Activated CD8-positive, alpha-beta T cell treated with anti-CD3 and anti-CD28 coated beads, Interleukin-2, amount 10 ng/mL, durations not matched to agents 7 days and 5 days (primary cell): ENCODE data around the gene C20orf173. TPM values are rescaled to one million over a fixed set of nuclear protein-coding genes. Genes with fewer than 3 reads are reported as not detected.
"Not testable (repeated sequence)": the region's sequence is repeated elsewhere in the genome, so short reads cannot be mapped to it uniquely, and the experiment has no call there.

Experiments
- ATAC-seq: fragments of 150-1000 bp; cut with Tn5 transposase; one replicate; pipeline ENCODE4 v1.10.0; 2021; ENCODE audit warnings: moderate library complexity
- CTCF ChIA-PET: fragments of 350-600 bp; sonication (Branson Sonifier 250); formaldehyde crosslinking; loops from one replicate; lab custom pipeline; 2021; ENCODE audit warnings: antibody characterized with exemption; lab: Charles Lee
- POLR2A ChIA-PET: fragments of 350-600 bp; sonication (Branson Sonifier 250); formaldehyde crosslinking; loops from one replicate; lab custom pipeline; 2021; ENCODE audit warnings: antibody characterized with exemption; lab: Charles Lee
- DNase-seq: peaks from one replicate; pipeline ENCODE4 v3.0.0-alpha.2; 2020
- H3K27ac Mint-ChIP-seq: one replicate; pipeline ENCODE4 v1.8.0; 2021; ENCODE audit warnings: mild to moderate bottlenecking, mixed read lengths
- H3K27me3 Mint-ChIP-seq: one replicate; pipeline ENCODE4 v1.8.0; 2021; ENCODE audit warnings: low read depth, mixed read lengths
- H3K36me3 Mint-ChIP-seq: one replicate; pipeline ENCODE4 v1.8.0; 2021; ENCODE audit warnings: low read depth, mixed read lengths
- H3K4me1 Mint-ChIP-seq: one replicate; pipeline ENCODE4 v1.8.0; 2021; ENCODE audit warnings: low read depth, mixed read lengths
- H3K4me3 Mint-ChIP-seq: one replicate; pipeline ENCODE4 v1.8.0; 2021; ENCODE audit warnings: mild to moderate bottlenecking, mixed read lengths
- H3K9me3 Mint-ChIP-seq: one replicate; pipeline ENCODE4 v1.8.0; 2022; ENCODE audit warnings: mixed read lengths; ENCODE audit not compliant: insufficient read depth
- total RNA-seq, 2 experiments: library from RNA; stranded (reverse); gene quantifications; one replicate each; pipeline ENCODE4 v1.2.3, GENCODE V29; 2021

Gene C20orf173
- total RNA-seq, 2 experiments from 2014 or later = not detected

DNA sequence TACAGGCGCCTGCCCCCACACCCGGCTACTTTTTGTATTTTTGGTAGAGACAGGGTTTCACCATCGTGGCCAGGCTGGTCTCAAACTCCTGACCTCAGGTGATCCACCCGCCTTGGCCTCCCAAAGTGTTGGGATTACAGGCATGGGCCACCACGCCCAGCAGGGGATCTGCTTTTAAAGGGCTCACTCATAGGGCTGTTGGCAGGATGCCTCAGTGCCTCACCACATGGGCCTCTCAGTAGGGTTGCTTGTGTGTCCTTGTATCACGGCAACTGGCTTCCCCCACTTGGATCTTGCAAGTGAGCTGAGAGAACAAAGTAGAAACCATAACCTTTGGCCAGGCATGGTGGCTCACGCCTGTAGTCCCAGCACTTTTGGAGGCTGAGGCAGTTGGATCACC lies 15.5 kb upstream of the C20orf173 start:
- H3K27me3 Mint-ChIP-seq, CTCF ChIA-PET, H3K27ac Mint-ChIP-seq, DNase-seq, H3K4me3 Mint-ChIP-seq, H3K9me3 Mint-ChIP-seq, POLR2A ChIA-PET, ATAC-seq: not testable (repeated sequence)
- Mint-ChIP-seq H3K36me3 (peaks cover 11% of the 10 kb centered on the region), H3K4me1 (peaks cover 23% of the 10 kb centered on the region)

DNA sequence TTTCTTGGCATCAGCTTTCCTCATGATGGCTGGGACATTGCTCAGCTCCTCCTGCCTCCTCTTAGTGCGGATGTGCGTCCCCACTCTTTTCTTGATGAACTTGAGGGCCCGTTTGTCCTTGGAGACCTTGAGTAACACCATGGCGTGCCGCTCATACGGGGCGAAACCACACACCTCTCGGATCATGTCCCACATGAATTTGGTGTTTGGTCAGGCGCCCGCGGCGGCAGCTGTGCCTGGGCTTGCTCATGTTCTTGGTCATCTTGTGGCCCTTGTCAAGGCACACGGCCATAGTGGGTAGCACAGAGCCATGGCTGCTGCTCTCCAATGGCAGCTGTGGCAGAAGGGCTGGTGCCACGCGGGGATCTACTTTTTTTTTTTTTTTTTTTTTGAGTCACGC lies 15.0 kb upstream of the C20orf173 start:
- CTCF ChIA-PET = no interaction called here
- Mint-ChIP-seq H3K27ac (no peak overlapping the region), H3K27me3 (no peaks in the 10 kb centered on the region), H3K4me3 (no peak overlapping the region), H3K36me3 (peaks cover 11% of the 10 kb centered on the region), H3K9me3 (no peaks in the 10 kb centered on the region), H3K4me1 (peaks cover 23% of the 10 kb centered on the region)
- DNase-seq = no peak
- POLR2A ChIA-PET = no interaction called here
- ATAC-seq = no peak

DNA sequence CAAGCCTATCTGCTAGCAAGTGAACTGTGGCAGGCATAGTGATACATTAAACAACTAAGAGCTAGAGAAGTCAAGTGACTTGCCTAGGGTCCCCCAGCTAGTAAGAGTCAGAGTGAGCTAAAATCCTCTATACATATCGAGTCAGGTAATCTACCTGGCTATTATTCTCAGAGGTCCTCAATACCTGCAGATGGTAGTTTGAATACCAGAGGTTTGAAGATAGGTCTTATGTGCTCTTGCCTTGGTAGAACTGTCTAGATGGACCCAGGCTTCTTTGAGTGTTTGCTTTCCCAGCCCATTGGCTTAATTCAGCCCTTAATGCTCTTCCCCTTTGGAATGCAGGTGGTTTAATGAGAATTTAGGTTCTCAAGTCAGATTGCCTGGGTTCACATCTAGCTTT lies 13.5 kb upstream of the C20orf173 start:
- peak overlapping the region; percentile 88 for H3K4me3 Mint-ChIP-seq
- H3K27ac Mint-ChIP-seq = peak overlapping the region; percentile 90
- DNase-seq (no peak), ATAC-seq (no peak)
- H3K36me3 Mint-ChIP-seq = peaks cover 3% of the 10 kb centered on the region
- H3K27me3 Mint-ChIP-seq = no peaks in the 10 kb centered on the region
- POLR2A ChIA-PET = interaction anchor here (0.9 to 1.9 kb wide), 5 partner anchors 10 to 411 kb away, joined by 3 to 10 read pairs (median 4); partner anchors contain the start of genes SCAND1 and SPAG4
- H3K4me1 Mint-ChIP-seq = peaks cover 23% of the 10 kb centered on the region
- CTCF ChIA-PET = interaction anchor here (0.6 to 1.8 kb wide), 3 partner anchors 76 to 411 kb away, joined by 3 to 8 read pairs (median 3); partner anchors contain the start of gene SCAND1
- H3K9me3 Mint-ChIP-seq = no peaks in the 10 kb centered on the region

DNA sequence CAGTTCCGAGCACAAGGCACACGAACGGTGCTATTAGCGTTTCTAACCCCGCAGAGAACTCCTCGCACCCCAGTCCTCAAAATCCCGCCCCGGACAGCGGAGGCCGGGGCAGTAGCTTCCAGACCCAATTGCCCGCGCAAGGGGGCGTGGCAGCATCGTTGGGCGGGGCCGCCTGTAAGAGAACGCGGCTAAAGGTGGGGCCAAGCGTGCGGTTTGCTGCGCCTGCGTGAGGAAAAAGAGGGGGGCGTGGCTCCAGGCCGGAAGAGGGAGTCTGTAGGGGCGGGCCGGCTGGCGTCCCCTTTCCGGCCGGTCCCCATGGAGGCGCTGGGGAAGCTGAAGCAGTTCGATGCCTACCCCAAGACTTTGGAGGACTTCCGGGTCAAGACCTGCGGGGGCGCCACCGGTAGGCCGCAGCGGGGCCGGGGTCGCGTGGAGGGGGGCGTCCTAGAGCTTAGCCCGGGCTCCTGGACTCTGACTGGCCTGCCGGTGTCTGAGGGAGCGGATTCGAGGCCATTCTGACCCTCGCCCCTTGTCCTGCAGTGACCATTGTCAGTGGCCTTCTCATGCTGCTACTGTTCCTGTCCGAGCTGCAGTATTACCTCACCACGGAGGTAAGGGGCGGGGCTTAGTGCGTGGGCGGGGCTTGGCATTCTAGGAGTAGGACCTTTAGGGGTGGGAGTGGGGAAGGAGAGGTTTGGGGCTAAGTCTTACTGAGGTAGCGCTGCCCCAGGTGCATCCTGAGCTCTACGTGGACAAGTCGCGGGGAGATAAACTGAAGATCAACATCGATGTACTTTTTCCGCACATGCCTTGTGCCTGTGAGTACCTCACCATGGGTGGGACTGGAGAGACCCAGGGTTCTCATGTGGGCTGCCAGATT lies 12.6 kb upstream of the C20orf173 start, which contains the start of gene ERGIC3:
Gene ERGIC3 (plus strand): TSS at position 296 of the 880 bp plus-strand sequence. CDS start 20 bp downstream, at position 316.
- ATAC-seq (peak; percentile 96), DNase-seq (peak; percentile 98)
- H3K4me3 Mint-ChIP-seq = peak within 1 kb of the TSS; percentile 88
- no peaks in the 10 kb centered on the region for H3K9me3 Mint-ChIP-seq
- no peaks in the 10 kb centered on the region for H3K27me3 Mint-ChIP-seq
- H3K27ac Mint-ChIP-seq = peak within 1 kb of the TSS; percentile 90
- H3K36me3 Mint-ChIP-seq = peaks cover 3% of the 10 kb centered on the region
- ChIA-PET POLR2A (interaction anchor here (0.6 to 1.9 kb wide), 8 partner anchors 10 to 412 kb away, joined by 3 to 10 read pairs (median 4); partner anchors contain the start of genes SCAND1 and SPAG4), CTCF (interaction anchor here (1.0 to 1.8 kb wide), 4 partner anchors 9 to 412 kb away, joined by 3 to 8 read pairs (median 4); partner anchors contain the start of gene SCAND1)
- peaks cover 23% of the 10 kb centered on the region for H3K4me1 Mint-ChIP-seq

DNA sequence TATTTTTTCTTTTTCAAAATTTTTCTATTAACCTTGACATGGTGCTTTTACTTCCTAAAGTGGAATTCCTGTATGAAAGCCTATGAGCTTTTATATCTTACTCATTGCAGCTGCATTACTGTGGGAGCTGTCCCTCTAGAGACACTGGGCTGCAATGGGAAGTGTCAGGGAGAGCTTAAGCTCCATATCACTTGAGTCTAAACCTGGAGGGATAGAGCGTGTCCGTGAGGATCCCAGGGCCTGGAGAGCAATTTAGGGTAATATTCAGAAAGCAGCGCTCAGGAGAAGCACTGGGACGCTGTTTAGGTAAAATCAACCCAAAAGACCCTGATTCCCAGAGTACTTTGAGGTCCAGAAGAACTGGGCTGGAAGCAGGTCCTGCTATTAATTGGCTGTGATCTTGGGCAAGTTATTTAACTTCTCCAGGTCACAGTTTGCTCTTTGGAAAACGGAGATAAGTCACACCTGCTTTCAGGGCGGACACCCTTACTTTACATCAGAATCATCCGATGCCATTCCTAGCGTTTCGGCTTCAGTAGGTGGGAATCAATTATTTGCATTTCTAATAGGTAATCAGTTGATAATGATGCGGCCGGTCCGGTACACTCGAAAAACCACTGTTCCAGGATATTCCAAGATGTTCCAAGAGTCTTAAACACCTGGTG lies 11.8 kb upstream of the C20orf173 start:
- Mint-ChIP-seq H3K4me1 (peaks cover 23% of the 10 kb centered on the region), H3K27ac (peak overlapping the region; percentile 90), H3K4me3 (peak overlapping the region; percentile 88), H3K27me3 (no peaks in the 10 kb centered on the region), H3K36me3 (peaks cover 3% of the 10 kb centered on the region), H3K9me3 (no peaks in the 10 kb centered on the region)
- POLR2A ChIA-PET = interaction anchor here (1.5 to 1.9 kb wide), 2 partner anchors 51 to 413 kb away, joined by 4 to 10 read pairs; partner anchors contain the start of gene SCAND1
- ATAC-seq = no peak
- DNase-seq = no peak
- CTCF ChIA-PET = interaction anchor here (1.0 to 1.8 kb wide), 5 partner anchors 10 to 413 kb away, joined by 3 to 8 read pairs (median 4); partner anchors contain the start of gene SCAND1

DNA sequence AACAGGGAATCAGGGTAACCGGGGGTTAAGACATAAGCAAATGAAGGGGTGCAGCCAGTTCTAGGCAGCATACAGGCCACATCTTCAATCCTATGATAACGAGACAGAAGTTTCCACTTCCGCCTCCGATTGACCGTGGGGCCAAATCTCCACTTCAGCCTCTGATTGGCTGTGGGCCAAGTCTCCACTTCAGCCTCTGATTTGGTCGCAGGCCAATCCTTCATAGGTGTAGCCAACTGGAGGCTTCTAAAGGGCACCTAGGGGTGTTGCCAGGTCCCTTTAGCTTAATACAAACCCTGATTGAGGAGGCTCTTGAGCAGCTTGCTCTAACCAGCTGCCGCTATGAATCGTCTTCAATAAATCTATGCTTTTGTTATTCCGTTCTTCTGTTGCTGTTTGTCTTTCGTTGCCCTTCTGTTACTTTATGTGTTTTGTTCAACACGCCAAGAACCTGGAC lies 10.3 kb upstream of the C20orf173 start:
- POLR2A ChIA-PET = no interaction called here
- Mint-ChIP-seq H3K27me3 (peaks cover 3% of the 10 kb centered on the region), H3K27ac (peak overlapping the region; percentile 45), H3K9me3 (no peaks in the 10 kb centered on the region), H3K4me3 (no peak overlapping the region), H3K36me3 (peaks cover 3% of the 10 kb centered on the region), H3K4me1 (peaks cover 23% of the 10 kb centered on the region)
- DNase-seq = peak; percentile 58
- peak; percentile 25 for ATAC-seq
- CTCF ChIA-PET = no interaction called here

DNA sequence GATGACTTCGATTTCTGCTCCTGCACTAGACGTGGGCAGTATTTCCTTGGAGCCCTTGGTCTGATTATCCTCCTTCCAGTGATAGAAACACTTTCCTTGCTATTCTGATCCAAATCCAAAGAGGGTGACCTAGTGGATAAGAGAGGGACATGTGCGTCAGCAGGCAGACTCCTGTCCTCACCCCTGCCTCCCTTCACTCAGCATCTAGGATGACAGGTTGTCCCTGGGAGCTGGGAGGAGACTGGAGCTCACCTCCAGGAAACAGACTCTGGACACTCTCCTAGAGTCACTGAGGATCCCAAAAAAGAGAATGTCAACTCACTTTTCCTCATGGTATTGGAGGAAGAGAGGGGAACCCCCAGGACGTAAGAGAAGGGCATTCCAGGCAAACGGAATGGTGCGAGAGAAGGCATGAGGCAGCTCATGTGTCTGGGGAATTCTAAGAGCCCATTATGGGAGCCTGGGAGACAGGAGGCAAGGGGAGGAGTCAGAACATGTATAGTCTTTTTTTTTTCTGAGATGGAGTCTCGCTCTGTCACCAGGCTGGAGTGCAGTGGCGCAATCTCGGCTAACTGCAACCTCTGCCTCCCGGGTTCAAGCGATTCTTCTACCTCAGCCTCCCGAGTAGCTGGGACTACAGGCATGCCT lies 2.2 kb downstream of the C20orf173 start:
- CTCF ChIA-PET = no interaction called here
- POLR2A ChIA-PET = interaction anchor here (0.6 kb wide), 1 partner anchor 316 kb away, joined by 3 read pairs; no protein-coding TSS in a partner anchor
- no peaks in the 10 kb centered on the region for H3K36me3 Mint-ChIP-seq
- ATAC-seq (no peak), DNase-seq (no peak)
- H3K27me3 Mint-ChIP-seq = no peaks in the 10 kb centered on the region
- no peaks in the 10 kb centered on the region for H3K9me3 Mint-ChIP-seq
- H3K27ac Mint-ChIP-seq = no peak overlapping the region
- H3K4me3 Mint-ChIP-seq = no peak overlapping the region
- H3K4me1 Mint-ChIP-seq = peaks cover 6% of the 10 kb centered on the region

DNA sequence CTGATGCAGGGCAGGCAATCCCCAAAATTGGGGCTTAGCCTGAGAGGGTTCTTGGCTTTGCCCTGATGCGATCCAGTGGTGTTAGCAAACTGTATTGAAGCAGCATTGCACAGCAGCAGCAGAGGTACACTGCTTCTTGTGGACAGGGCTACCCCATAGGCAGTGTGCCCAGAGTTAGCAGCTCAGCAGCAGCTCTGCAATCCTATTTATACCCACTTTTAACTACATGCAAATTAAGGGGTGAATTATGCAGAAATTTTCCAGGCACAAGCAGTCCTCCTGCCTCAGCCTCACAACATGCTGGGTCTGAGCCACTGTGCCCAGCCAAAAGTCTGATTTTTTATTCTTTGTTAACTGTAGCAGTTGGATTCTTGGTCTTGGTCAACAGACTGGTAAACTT lies 3.8 kb downstream of the C20orf173 start:
- ChIA-PET CTCF (no interaction called here), POLR2A (no interaction called here)
- Mint-ChIP-seq H3K4me1 (peaks cover 6% of the 10 kb centered on the region), H3K36me3 (no peaks in the 10 kb centered on the region), H3K9me3 (no peaks in the 10 kb centered on the region), H3K4me3 (no peak overlapping the region), H3K27ac (no peak overlapping the region), H3K27me3 (no peaks in the 10 kb centered on the region)
- DNase-seq (no peak), ATAC-seq (no peak)

DNA sequence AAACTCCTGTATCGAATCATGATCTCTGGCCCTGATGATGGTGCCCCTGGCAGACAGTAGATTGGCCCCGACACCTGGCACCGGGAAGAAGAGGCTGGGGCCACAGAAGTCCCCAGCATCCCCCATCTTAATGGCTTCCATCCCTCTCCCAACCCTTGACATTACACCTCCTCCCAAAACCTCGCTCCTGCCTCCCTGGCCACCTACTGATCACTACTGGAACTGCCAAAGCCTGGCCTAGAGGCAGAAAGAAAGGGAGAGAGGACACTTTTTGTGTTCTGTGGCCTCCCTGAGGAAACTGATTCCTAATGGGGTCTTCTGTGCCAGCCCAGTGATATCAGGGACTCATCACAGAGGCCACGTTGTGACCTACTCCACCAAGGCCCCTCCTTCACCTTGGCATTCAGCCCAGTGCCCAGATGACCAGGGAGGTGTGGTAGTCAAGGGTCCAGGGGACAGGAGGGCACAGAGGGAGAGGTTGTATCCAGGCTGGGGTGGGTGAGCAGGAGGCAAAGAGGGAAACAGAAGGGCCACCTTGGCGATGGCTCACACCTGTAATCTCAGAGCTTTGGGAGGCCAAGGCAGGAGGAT lies 6.1 kb downstream of the C20orf173 start:
- Mint-ChIP-seq H3K4me1 (peaks cover 6% of the 10 kb centered on the region), H3K36me3 (no peaks in the 10 kb centered on the region), H3K9me3 (no peaks in the 10 kb centered on the region), H3K27ac (no peak overlapping the region), H3K27me3 (no peaks in the 10 kb centered on the region), H3K4me3 (no peak overlapping the region)
- DNase-seq (peak; percentile 42), ATAC-seq (peak; percentile 73)
- ChIA-PET CTCF (interaction anchor here (0.9 kb wide), 1 partner anchor 32 kb away, joined by 3 read pairs; no protein-coding TSS in a partner anchor), POLR2A (no interaction called here)

DNA sequence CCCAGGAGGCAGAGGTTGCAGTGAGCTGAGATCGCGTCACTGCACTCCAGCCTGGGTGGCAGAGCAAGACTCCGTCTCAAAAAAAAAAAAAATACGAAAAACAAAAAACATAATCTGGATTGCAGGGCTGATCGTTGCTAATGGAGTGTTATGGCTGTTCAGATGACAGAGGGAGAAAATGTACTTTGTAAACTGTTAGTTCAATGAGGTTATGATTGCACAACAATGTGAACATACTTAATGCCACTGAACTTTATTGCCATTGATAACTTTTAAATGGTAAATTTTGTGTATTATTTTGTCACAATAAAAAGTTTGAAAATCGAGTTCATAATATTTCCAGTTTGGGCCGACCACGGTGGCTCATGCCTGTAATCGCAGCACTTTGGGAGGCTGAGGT lies 10.5 kb downstream of the C20orf173 start:
- H3K27ac Mint-ChIP-seq = no peak overlapping the region
- H3K4me1 Mint-ChIP-seq = no peaks in the 10 kb centered on the region
- no peak for ATAC-seq
- H3K36me3 Mint-ChIP-seq = peaks cover 6% of the 10 kb centered on the region
- no peak for DNase-seq
- POLR2A ChIA-PET = no interaction called here
- CTCF ChIA-PET = no interaction called here
- no peak overlapping the region for H3K4me3 Mint-ChIP-seq
- no peaks in the 10 kb centered on the region for H3K9me3 Mint-ChIP-seq
- no peaks in the 10 kb centered on the region for H3K27me3 Mint-ChIP-seq

DNA sequence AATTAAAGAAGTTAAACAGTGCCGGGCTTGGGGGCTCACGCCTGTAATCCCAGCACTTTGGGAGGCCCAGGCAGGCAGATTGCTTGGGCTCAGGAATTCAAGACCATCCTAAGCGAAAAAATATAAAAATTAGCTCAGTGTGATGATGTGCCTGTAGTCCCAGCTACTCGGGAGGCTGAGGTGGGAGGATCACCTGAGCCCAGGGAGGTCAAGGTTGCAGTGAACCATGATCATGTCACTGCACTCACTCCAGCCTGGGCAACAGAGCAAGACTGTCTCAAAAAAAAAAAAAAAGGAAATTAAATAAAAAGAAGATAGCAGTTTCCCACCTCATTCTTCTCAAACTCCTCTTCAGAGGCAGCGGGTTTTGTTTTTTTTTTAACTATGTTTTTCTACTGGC lies 11.7 kb downstream of the C20orf173 start:
- H3K27me3 Mint-ChIP-seq, H3K4me1 Mint-ChIP-seq, DNase-seq, H3K9me3 Mint-ChIP-seq, ATAC-seq, H3K27ac Mint-ChIP-seq, H3K4me3 Mint-ChIP-seq, H3K36me3 Mint-ChIP-seq: not testable (repeated sequence)
- CTCF ChIA-PET = interaction anchor here (1.0 kb wide), 1 partner anchor 25 kb away, joined by 3 read pairs; no protein-coding TSS in a partner anchor
- POLR2A ChIA-PET = interaction anchor here (1.2 kb wide), 1 partner anchor 27 kb away, joined by 3 read pairs; no protein-coding TSS in a partner anchor
